GM18909 (cell line): Measurements from ENCODE around the gene LEMD2.
"Not testable (repeated sequence)": the region's sequence is repeated elsewhere in the genome, so short reads cannot be mapped to it uniquely, and the experiment has no call there.

Source experiments
- ATAC-seq: cut with Tn5 transposase; IDR thresholded peaks from one replicate; pipeline ENCODE4 v1.9.1; 2021; ENCODE audit warnings: mild to moderate bottlenecking; ENCODE audit not compliant: unreplicated experiment, poor library complexity

LEMD2 gene

DNA sequence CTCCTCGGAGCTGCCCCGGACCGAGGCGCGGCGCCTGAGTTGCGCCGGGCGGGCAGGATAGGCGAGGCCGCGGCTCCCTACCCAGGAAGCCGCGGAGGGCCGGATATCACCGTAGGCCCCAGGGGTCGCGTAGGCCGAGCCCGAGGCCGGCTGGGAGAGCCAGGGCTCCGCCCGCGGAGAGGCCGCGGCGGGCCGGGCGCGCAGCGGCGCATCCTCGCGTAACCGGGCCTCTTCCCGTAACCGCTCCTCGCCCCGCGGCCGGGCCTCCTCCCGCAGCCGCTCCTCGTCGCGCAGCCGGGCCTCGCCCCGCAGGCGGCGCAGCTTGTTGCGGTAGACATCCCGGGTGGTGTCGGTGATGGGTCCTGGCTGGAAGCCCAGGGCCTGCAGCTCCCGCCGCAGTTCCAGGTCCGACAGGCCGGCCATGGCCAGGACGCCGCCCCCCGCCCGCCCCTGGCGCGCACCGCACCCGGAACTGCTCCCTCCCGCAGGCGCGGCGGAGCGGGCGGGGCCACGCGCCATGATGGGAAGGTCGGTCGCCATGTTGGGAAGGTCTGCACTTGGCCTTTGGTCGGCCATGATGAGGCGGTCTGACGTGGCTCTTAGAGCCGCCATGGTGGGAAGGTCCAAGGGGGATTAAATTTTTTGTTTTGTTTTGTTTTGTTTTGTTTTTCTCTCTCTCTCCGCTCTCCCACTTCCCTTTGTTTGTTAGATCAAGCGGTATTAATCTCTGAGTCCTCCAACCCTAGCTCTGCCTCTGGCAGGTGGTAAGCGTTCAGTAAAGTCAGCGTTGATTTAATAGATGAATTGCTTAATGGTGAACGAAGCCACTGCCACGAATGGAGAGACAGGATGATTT is at the start of gene LEMD2:
TSS of gene LEMD2 (minus strand) at position 437 of the 856 bp plus-strand sequence. CDS start at position 423, 14 bp downstream.
- peak; percentile 89 for ATAC-seq

DNA sequence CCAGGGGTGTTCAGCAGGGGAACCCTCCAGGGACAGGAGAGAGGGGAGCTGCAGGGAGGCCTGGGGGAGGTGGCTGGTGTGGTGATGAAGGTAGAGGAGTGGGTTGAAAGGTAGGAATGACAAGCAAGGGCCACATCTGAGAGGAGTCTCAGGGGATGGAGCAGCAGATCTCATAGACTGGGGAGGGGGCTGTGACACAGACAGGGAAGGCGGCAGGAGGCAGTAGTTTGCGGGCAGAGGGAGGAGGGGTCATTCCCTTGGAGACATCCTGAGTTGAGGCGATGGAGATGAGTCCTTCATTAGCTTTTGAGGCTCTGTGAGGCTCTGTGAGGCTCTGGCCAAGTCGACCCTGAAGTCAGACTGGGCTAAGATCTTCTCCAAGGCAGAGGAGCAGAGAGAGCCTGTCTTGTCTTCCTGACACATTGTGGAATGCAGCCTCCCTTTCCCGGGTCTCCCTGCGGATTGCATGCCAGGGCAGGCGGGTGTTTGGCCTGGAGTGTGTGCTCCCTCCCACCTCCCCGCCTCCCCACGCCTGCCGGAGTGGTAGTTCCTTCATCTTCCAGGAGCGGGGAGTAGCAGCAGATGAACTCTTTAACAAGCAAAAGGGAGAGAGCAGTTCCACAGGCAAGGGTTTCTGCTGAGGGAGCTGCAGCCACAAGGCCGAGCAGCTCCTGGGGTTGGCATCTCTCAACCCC is 49.2 kb upstream of the LEMD2 start:
- no peak for ATAC-seq

DNA sequence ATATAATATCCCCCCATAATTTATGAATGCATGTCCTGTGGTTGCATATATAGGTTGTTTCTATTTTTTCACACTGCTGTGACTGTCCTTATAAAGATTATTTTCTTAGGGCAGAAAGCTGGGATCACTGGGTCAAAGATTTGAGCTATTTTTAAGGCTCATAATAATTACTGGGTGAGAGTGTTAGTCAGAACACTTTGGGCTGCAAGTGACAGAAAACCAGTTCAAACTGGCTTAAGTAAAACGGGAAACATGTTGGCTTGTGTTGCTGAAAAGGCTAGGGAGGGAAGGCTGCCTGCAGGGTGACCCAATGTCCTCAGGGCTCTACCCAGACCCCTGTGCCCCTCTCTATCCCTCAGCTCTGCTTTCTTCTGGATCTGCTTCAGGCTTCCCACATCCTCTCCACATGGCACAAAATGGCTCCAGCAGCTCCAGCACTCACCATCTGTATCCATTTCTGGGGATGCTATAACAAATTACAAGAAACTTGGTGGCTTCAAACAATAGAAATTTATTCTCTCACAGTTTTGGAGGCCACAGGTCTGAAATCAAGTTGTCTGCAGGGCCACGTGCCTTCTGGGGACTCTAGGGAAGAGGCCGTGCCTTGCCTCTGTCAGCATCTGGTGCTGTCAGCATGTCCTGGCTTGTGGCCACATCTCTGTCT is 48.0 kb upstream of the LEMD2 start:
- no peak for ATAC-seq

DNA sequence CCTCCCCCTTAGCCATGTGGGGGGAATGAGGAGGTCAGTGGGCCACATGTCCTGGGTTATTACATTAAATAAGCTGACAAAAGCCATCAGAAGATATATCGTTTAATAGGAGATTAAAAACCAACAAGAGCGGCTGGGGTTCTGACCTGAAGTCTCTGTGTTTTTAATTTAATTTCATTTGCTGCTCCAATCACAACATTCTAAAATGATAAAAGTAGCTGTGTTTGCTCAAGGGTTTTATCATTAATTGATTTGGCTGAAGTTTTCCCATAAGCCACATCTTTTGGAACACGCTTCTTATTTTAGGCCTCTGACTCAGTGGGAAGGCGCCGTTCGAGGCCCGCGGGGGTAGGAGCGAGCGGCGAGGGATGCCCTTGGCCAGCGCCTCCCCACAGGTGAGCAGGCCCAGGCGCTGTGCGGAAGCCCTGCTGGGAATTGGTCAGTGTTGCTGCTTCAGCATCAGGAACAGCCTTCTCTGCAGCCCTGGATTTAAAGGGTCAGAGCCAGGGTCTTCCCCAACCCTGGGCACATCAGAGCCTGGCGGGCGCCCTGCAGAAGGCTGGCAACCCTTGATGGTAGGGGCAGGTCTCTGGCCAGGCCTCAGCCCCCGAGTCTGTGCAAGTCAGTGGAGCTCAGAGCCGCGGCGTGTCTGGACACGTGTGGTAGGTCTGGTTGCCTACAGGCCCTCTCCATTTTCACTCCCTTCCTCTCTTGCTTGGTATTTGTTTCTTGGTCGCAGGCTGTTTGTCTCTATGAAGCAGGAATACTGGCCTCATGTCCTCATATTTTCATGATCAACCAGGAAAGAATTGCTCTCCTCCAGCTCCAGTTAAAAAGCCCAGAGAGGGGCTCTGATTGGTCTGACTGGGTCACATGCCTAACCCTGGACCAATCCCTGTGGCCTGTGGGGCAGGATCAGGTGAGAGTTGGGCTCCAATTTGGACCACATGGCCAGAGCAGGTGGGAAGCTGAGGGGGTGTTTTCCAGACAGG is 45.8 kb upstream of the LEMD2 start:
- no peak for ATAC-seq

DNA sequence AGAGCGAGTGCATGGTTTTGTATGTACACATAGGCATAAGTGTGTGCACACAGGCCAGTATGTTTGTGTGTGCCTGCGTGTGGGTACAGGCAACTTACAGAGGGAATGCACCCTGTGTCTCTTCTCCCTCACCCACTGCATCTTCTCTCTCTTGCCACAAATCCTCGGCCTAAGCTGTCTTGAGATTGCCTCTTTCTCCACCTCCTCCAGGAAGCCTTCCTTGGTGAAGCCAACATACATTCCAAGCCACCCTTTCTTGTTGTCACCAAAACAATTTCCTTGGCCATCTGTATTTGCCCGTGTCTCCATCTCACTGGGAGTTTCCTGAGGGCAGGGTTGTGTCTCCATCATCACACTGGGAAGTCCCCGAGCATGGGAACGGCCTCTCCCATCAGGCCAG is 44.7 kb upstream of the LEMD2 start:
- ATAC-seq: no peak

DNA sequence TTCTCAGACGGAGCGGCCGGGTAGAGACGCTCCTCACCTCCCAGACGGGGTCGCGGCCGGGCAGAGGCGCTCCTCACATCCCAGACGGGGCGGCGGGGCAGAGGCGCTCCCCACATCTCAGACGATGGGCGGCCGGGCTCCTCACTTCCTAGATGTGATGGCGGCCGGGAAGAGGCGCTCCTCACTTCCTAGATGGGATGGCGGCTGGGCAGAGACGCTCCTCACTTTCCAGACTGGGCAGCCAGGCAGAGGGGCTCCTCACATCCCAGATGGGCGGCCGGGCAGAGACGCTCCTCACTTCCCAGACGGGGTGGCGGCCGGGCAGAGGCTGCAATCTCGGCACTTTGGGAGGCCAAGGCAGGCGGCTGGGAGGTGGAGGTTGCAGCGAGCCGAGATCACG is 43.9 kb upstream of the LEMD2 start:
- ATAC-seq: not testable (repeated sequence)

DNA sequence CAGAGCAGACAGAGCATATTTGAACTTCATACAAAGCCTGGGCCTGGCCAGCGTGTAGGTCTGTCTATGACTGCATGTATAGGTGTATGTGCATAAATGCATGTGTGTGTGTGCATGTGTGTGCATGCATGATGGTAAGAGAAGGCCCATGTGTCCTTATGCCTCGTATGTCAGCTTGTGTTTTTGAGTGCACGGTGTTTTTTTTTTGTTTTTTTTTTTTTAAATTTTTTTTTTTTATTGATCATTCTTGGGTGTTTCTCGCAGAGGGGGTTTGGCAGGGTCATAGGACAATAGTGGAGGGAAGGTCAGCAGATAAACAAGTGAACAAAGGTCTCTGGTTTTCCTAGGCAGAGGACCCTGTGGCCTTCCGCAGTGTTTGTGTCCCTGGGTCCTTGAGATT is 42.8 kb upstream of the LEMD2 start:
- ATAC-seq: not testable (repeated sequence)

DNA sequence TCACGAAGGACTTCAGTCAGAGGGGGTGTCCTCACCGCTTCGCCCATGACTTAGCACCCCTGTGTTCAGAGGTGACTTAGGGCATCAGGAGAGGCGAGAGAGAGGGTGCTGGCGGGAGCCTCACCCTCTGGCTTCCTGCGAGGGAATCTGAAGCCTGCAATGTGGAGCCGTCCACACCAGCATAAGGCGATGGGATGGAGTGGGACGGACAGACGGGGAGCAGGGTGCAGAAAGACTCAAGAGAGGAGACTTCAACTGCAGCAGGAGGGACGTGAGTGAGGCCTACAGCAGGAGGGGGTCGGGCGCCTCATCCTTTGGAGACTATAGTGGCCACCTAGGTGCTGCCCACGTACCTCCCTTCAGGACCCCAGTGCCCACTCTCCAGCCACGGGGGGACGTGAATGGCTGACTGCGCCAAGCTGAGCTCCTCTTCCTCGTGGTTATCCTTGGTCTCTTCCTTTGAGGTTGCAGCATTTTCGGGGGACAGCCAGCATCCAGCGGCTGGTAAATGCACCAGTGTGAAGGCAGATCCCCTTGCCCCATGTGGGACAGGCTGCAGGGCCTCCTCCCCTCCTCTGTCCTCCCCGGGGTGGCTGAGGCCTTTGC is 41.8 kb upstream of the LEMD2 start:
- ATAC-seq: no peak

DNA sequence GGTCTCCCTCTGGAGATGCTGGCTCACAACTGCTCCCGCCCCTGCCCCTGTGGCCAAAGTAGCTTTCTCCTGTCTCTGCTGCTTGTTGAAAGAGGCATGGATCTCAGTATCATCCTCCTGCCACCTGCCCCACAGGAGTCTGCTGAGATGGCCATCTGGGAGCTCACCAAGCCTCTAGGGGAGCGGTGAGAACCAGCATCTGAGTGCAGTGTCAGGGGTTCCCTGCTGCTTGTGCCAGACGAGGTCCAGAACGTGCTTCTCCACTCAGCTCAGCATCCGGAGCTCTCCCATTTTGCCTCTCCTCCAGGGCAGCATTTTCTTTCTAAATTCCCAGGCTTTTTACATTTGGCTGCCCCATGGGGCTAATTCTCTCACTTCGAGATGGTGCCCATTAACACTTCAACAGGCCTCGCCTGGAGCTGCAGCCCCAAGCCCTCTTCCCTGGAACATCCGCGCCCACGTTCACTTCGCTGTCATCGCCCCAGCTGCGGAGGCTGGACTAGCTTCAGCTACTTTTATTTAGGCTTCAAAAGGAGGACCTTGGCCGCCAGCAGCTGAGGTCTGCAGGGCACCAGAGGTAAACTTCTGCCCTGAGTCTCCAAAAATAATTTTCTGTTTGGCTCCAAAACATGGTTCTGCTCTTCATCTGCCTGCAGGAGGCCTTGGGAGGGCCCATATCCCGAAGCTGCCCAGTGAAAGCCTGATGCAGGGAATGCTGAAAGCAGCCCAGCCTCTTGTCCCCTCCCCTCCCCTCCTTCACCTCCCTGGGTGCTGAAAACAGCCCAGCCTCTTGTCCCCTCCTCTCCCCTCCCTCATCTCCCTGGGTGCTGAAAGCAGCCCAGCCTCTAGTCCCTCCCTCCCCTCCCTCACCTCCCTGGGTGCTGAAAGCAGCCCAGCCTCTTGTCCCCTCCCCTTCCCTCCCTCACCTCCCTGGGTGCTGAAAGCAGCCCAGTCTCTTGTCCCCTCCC is 40.1 kb upstream of the LEMD2 start:
- no peak for ATAC-seq

DNA sequence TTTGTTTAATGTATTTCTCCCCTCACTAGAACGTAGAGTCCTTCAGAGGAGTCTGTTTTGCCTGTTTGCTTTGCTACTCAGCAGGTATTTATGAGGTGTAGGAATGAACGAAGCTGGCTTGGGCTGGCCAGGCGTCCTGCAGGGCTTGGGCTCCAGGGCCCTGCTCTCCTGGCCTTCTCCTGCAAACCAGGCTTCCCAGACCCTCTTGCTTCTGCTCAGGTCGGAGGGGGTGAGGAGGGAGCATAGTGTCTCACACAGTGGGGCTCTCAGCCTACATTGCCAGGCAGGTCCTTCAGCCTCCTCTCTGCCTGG is 39.5 kb upstream of the LEMD2 start:
- ATAC-seq: no peak

DNA sequence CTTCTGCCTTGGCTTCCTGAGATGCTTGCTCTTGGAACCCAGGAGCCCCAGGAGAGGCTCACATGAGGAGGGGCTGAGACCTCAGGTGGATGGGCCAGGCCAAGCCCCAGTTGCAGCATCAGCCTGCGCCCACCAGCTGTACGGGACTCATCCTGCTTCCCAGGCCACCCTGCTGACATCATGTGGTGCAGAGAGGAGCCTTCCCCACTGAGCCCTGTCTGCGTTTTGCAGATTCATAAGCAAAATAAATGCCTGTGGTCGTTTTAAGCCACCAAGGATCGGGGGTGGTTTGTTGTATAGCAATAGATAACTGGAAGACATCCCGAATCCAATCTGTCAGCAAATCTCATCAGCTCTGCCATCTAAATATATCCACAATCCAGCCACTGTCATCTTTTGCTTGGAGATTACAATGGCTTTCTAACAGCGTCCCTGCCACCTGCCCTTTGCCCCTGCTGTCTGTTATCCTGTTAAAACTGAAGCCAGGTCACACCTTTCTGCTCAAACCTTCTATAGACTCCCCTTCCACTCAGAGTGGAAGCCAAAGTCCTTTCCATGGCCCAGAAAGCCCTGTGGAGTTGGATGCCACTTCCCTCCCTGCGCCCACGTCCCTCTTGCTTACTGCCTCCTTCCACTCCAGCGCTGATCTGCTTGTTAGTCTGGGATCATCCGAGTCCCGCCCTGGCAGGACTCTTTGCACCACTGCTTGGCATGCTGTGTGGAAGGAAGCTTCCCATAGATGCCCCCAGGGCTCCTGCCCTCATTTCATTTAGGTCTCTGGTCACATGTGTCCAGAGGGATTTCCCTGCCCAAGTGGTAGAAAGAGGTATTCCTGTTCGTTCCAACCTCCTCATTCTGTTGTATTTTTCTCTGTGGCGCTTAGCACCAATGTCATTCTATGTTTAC is 38.9 kb upstream of the LEMD2 start:
- ATAC-seq: no peak

DNA sequence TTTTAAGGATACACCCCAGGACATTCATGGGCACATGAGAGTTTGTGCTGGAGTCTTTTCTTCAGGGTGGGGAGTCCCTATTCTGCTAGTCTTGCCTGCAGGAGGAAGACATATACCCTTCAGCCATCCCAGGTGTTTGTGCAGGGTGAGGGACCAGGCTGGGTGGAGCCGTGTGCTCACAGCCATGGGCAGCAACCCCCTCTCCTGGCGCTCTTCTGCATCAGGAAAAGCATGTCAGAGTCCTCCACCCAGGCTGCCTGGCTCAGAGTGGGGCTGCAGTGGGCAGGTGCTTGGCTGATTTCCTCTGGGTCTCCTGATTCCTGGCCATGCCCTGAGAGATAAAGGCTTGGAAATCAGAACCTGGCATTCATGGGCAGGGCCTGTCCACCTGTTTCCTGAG is 37.6 kb upstream of the LEMD2 start:
- ATAC-seq: no peak

DNA sequence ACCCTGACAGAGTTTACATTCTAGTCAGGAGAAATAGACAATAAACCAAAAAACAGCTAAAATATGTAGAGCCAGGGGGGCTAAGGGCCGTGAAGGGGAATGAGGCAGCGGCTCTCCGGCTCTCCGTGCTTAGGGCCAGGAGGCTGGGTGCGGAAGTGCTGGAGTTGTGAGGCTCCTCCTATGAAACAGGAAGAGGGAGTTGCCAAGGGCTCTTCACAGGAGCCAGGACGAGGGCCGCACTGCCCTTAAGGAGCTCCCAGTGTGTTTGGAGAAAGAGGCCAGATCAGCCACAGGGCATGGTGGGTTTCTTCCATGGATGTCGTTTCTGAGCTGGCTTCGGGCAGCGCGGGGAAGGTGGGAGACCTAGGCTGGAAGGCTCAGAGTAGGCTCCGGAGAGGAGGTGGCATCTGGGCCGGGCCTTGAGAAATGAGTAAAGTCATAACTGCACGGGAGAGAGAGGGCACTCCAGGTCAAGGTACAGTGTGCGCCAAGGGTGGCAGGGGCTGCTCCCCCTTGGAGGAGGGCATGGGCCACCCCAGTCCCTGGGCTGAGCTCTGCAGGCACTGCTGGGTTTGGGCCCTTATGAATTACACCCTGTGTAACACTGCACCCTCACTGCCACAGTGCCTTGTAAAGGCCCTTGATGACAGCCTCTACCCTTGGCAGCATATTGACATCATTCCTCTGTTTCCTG is 35.7 kb upstream of the LEMD2 start:
- ATAC-seq: no peak

DNA sequence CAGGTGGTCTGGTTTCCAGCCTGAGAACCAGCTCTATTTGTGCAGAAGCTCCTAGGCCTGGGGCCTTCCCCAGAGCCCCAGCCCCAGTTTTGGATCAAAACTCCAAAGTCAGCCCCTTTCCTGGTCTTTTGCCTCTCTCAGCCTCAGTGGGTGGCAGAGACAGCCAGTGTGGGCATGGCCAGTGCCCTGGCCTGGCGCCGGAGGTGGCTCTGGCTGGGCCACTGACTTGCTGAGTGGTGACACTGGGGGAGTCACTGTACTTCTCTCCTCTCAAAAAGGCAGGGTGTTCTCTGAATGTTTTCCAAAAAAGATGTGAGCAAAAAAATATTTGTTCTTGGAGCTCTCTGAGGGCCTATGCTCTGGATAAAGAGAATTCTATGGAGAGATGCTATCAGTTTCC is 34.9 kb upstream of the LEMD2 start:
- ATAC-seq: no peak

DNA sequence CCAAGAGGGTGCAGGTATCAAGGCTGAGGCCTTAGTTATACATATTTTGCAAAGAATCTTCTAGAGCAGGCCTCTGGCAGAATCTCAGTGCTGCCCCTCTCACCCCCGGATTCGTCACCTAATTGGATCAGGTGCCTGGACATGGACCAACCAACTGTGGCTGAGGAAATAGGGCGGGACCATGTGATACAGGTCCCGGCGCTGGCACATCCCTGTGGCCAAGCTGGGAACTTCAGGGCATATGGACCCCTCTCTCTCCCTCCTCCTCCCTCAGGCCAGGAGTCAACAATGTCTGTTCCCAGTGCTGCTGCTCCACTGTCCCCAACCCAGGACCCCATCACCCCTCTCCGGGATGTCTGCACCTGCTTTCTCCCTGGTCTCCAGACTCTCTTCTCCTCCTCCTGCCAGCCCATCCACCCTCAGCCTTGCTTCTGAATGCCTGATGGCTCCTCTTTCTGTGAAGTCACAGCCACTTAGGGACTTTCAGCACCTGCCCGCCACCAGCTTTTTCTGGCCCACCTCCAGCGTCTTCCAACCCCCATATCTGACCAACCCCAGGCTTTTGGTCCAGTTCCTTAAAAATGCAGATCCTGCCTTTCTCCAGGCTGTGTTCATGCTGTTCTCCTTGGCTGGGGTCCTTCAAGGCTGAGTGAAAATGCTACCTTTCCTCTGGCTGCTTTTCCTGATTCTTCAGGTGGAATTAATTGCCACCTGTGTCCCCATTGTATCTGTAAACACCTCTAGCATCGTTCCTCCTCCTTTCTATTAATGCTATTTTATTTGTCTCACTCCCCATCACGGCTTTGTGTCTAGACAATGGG is 33.9 kb upstream of the LEMD2 start:
- no peak for ATAC-seq

DNA sequence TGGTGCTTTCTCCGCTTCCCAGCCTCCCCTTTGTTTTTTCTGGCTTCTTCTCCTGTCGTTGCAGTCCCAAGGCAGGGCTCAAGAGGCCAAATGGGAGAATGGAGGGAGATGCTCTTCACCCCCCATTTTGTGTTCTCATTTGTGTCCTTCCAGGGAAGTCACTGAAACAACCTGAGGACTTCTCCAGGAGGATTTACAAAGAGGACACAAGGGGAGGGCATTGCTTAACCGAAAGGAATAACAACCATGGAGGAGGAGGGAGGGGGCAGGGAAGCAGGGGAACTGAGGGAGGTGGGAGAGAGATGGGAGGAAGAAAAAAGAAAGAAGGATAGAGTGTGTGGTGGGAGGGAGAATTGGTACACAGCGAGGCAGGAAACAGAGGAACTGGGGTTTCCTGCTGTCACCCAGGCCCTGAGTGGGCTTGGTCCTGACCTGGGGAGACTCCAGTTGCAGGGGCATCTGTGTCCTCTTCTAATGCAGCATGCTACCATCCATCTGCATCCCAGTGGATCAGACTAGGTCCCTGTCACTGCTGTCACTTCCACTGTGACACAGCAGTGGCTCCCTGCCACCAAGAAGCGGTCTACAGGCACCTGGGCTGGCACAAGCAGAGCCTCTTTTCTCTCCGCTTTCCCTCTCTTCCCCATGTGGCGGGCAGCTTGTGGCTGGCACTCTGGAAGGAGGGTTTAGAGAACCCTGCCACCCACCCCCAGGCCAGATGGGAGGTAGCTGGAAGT is 32.0 kb upstream of the LEMD2 start:
- ATAC-seq: no peak
